Vagina (tissue), 2 donors: ENCODE results near the gene PRSS23. TPM values are rescaled to one million over a fixed set of nuclear protein-coding genes. Genes with fewer than 3 reads are reported as not detected.

ENCODE experiments used
- DNase-seq, 2 donors: peaks; one replicate each; pipeline ENCODE4 v3.0.0-alpha.2; 2017; ENCODE audit errors: extremely low spot score in 2 of 2
- H3K27ac ChIP-seq: fragments of 200-600 bp; sonication (generic); one replicate; pipeline ENCODE4 v1.5.1; 2019
- H3K27me3 ChIP-seq: fragments of 200-600 bp; sonication (generic); one replicate; pipeline ENCODE4 v1.5.1; 2019
- H3K36me3 ChIP-seq, 2 donors: fragments of 200-600 bp; sonication (generic); one replicate each; pipeline ENCODE4 v1.5.1; 2017 to 2019
- H3K4me1 ChIP-seq: fragments of 200-600 bp; sonication (generic); one replicate; pipeline ENCODE4 v1.5.1; 2019
- H3K4me3 ChIP-seq, 2 donors: fragments of 200-600 bp; sonication (generic); 1 replicate in 1 of 2; 2 replicates in 1 of 2; pipeline ENCODE4 v1.5.1; 2016 to 2019
- H3K9me3 ChIP-seq: fragments of 200-600 bp; sonication (generic); one replicate; pipeline ENCODE4 v1.5.1; 2019
- CTCF ChIP-seq, 3 experiments: fragments of 450-650 bp in 2 of 3; fragments of 200-600 bp in 1 of 3; sonication (generic) in 1 of 3; IDR thresholded peaks; one replicate each; pipeline ENCODE4 v1.5.1; 2017 to 2019; ENCODE audit warnings: antibody characterized with exemption in 3 of 3, mild to moderate bottlenecking in 2 of 3, moderate library complexity in 2 of 3
- POLR2A ChIP-seq, 2 donors: fragments of 450-650 bp; IDR thresholded peaks; one replicate each; pipeline ENCODE4 v1.6.1; 2017; ENCODE audit warnings: antibody characterized with exemption in 2 of 2, mild to moderate bottlenecking in 2 of 2, moderate library complexity in 2 of 2
- POLR2AphosphoS5 ChIP-seq, 2 donors: sonication (generic); formaldehyde crosslinking; IDR thresholded peaks; one replicate each; pipeline ENCODE4 v1.9.0; 2017; ENCODE audit warnings: antibody characterized with exemption in 2 of 2, mild to moderate bottlenecking in 2 of 2, low read depth in 1 of 2; ENCODE audit not compliant: insufficient read depth in 1 of 2
- intact Hi-C: fragments of 100-400 bp; cut with DNase I; formaldehyde crosslinking; loops from one replicate; pipeline ENCODE4 v1.15.1; 2023
- total RNA-seq: library from RNA; depleted of rRNA; stranded (reverse); fragments of >200 nt; gene quantifications from one replicate; pipeline ENCODE4 v1.2.3, GENCODE V29; 2016

Gene PRSS23
- total RNA-seq, 1 donor from 2014 or later = 40.3 TPM

GRCh38 chr11:86800960-86801272, 574 bp downstream of the PRSS23 start:
- Histone ChIP-seq H3K27ac (peak overlapping the region; percentile 92), H3K9me3 (no peaks in the 10 kb centered on the region), H3K4me3 (peak overlapping the region; percentile 79 to 94), H3K27me3 (no peaks in the 10 kb centered on the region), H3K4me1 (peaks cover 42% of the 10 kb centered on the region), H3K36me3 (no peaks in the 10 kb centered on the region)
- intact Hi-C loops = loop anchor here (5.0 kb wide), 1 partner anchor 194 kb away; no protein-coding TSS in a partner anchor
- TF ChIP-seq POLR2AphosphoS5 (IDR thresholded peaks at IDR 0.05; ENCODE audit: insufficient read depth in 1 of 2, low read depth in 1 of 2) = no peak
- no peak for DNase-seq

GRCh38 chr11:86801364-86801763, 1.0 kb downstream of the PRSS23 start:
- Histone ChIP-seq H3K4me1 (peaks cover 47% of the 10 kb centered on the region), H3K36me3 (no peaks in the 10 kb centered on the region), H3K27me3 (no peaks in the 10 kb centered on the region), H3K27ac (peak overlapping the region; percentile 92), H3K4me3 (peak overlapping the region; percentile 79 to 94), H3K9me3 (no peaks in the 10 kb centered on the region)
- DNase-seq = no peak
- TF ChIP-seq CTCF (IDR thresholded peaks at IDR 0.05) (no peak), POLR2A (IDR thresholded peaks at IDR 0.05) (no peak), POLR2AphosphoS5 (IDR thresholded peaks at IDR 0.05; ENCODE audit: insufficient read depth in 1 of 2, low read depth in 1 of 2) (no peak)
- intact Hi-C loops = loop anchor here (5.0 kb wide), 1 partner anchor 194 kb away; no protein-coding TSS in a partner anchor

GRCh38 chr11:86802146-86802545, 1.8 kb downstream of the PRSS23 start:
- Histone ChIP-seq H3K4me1 (peaks cover 47% of the 10 kb centered on the region), H3K9me3 (no peaks in the 10 kb centered on the region), H3K36me3 (no peaks in the 10 kb centered on the region), H3K27ac (peak overlapping the region; percentile 92), H3K4me3 (peak overlapping the region; percentile 79 to 94), H3K27me3 (no peaks in the 10 kb centered on the region)
- DNase-seq = no peak
- TF ChIP-seq POLR2A (IDR thresholded peaks at IDR 0.05) (no peak), POLR2AphosphoS5 (IDR thresholded peaks at IDR 0.05; ENCODE audit: insufficient read depth in 1 of 2, low read depth in 1 of 2) (no peak), CTCF (IDR thresholded peaks at IDR 0.05) (no peak)
- intact Hi-C loops = loop anchor here (5.0 kb wide), 1 partner anchor 195 kb away; no protein-coding TSS in a partner anchor

GRCh38 chr11:86802601-86803051, 2.3 kb downstream of the PRSS23 start:
- TF ChIP-seq CTCF (IDR thresholded peaks at IDR 0.05) (peak in 1 of 3 experiments; percentile 52), POLR2AphosphoS5 (IDR thresholded peaks at IDR 0.05; ENCODE audit: insufficient read depth in 1 of 2, low read depth in 1 of 2) (peak in 1 of 2 donors; percentile 22), POLR2A (IDR thresholded peaks at IDR 0.05) (no peak)
- Histone ChIP-seq H3K4me1 (peaks cover 47% of the 10 kb centered on the region), H3K27me3 (no peaks in the 10 kb centered on the region), H3K9me3 (no peaks in the 10 kb centered on the region), H3K4me3 (peak overlapping the region; percentile 79 to 94), H3K27ac (peak overlapping the region; percentile 92), H3K36me3 (no peaks in the 10 kb centered on the region)
- intact Hi-C loops = loop anchor here (5.0 kb wide), 1 partner anchor 195 kb away; no protein-coding TSS in a partner anchor
- DNase-seq = no peak

- Histone ChIP-seq H3K4me1 (peaks cover 51% of the 10 kb centered on the region), H3K9me3 (no peaks in the 10 kb centered on the region), H3K4me3 (peak overlapping the region; percentile 79 to 94), H3K27ac (peak overlapping the region; percentile 92), H3K27me3 (no peaks in the 10 kb centered on the region), H3K36me3 (peaks cover 0 to 4% of the 10 kb centered on the region in 2 donors)
- intact Hi-C loops = loop anchor here (5.0 kb wide), 1 partner anchor 196 kb away; no protein-coding TSS in a partner anchor
- no peak for DNase-seq
- TF ChIP-seq POLR2AphosphoS5 (IDR thresholded peaks at IDR 0.05; ENCODE audit: insufficient read depth in 1 of 2, low read depth in 1 of 2) (no peak), POLR2A (IDR thresholded peaks at IDR 0.05) (no peak), CTCF (IDR thresholded peaks at IDR 0.05) (no peak)
Measured at GRCh38 chr11:86803136-86804045, 3.0 kb downstream of the PRSS23 start.
